Keratinocyte (primary cell): Measurements from ENCODE around the gene KLHL6. TPM values are rescaled to one million over a fixed set of nuclear protein-coding genes. Genes with fewer than 3 reads are reported as not detected.

Experiments
- DNase-seq: peaks from one replicate; pipeline ENCODE4 v3.0.0-alpha.2; 2011; ENCODE audit warnings: low read depth, missing footprints, low spot score
- FAIRE-seq: peaks from 2 replicates; lab custom pipeline; 2011; peaks lifted over from hg19 to GRCh38; lab: Jason Lieb, UNC
- H2AFZ ChIP-seq: 2 replicates; pipeline ENCODE4 v1.6.0; 2012; ENCODE audit warnings: low read length, control low read depth, inconsistent platforms; ENCODE audit not compliant: control insufficient read depth
- H3K27ac ChIP-seq: 2 replicates; pipeline ENCODE4 v1.5.1; 2011; ENCODE audit warnings: low read length; ENCODE audit not compliant: control insufficient read depth, insufficient read depth
- H3K27me3 ChIP-seq: 3 replicates; pipeline ENCODE4 v1.6.0; 2011; ENCODE audit warnings: low read length; ENCODE audit not compliant: control insufficient read depth, insufficient read depth; ENCODE audit errors: extremely low read depth
- H3K36me3 ChIP-seq, 2 experiments: 2 replicates in 1 of 2; 3 replicates in 1 of 2; pipeline ENCODE4 v1.5.1; 2011; ENCODE audit warnings: low read length in 2 of 2, mild to moderate bottlenecking in 1 of 2; ENCODE audit not compliant: control insufficient read depth in 2 of 2, insufficient read depth in 2 of 2; ENCODE audit errors: extremely low read depth in 1 of 2
- H3K4me1 ChIP-seq: 3 replicates; pipeline ENCODE4 v1.5.1; 2011; ENCODE audit warnings: low read length; ENCODE audit not compliant: control insufficient read depth, insufficient read depth; ENCODE audit errors: extremely low read depth
- H3K4me2 ChIP-seq: 3 replicates; pipeline ENCODE4 v1.6.0; 2011; ENCODE audit warnings: low read depth, low read length; ENCODE audit not compliant: control insufficient read depth, insufficient read depth; ENCODE audit errors: extremely low read depth
- H3K4me3 ChIP-seq, 3 experiments: fragments of 200-600 bp in 1 of 3; sonication (generic) in 1 of 3; 2 replicates in 2 of 3; 3 replicates in 1 of 3; pipeline ENCODE4 v1.5.1; 2011 to 2016; ENCODE audit warnings: low read length in 3 of 3, mild to moderate bottlenecking in 3 of 3, control low read depth in 2 of 3, inconsistent platforms in 1 of 3, low read depth in 1 of 3, mixed read lengths in 1 of 3, mixed run types in 1 of 3, moderate library complexity in 1 of 3; ENCODE audit not compliant: control insufficient read depth in 2 of 3, insufficient read depth in 2 of 3; ENCODE audit errors: extremely low read depth in 1 of 3
- H3K79me2 ChIP-seq: 2 replicates; pipeline ENCODE4 v1.6.0; 2012; ENCODE audit warnings: low read length; ENCODE audit not compliant: control insufficient read depth, insufficient read depth
- H3K9ac ChIP-seq: 3 replicates; pipeline ENCODE4 v1.6.0; 2011; ENCODE audit warnings: low read length; ENCODE audit not compliant: control insufficient read depth, insufficient read depth; ENCODE audit errors: extremely low read depth
- H3K9me1 ChIP-seq: 3 replicates; pipeline ENCODE4 v1.6.0; 2011; ENCODE audit warnings: low read length; ENCODE audit not compliant: control insufficient read depth, insufficient read depth; ENCODE audit errors: extremely low read depth
- H3K9me3 ChIP-seq: 2 replicates; pipeline ENCODE4 v1.5.1; 2012; ENCODE audit warnings: low read depth, low read length; ENCODE audit not compliant: control insufficient read depth
- H4K20me1 ChIP-seq: 3 replicates; pipeline ENCODE4 v1.6.0; 2011; ENCODE audit warnings: low read length; ENCODE audit not compliant: control insufficient read depth, insufficient read depth; ENCODE audit errors: extremely low read depth
- CTCF ChIP-seq, 3 experiments: IDR thresholded peaks in 1 of 3; conservative IDR thresholded peaks in 1 of 3; optimal IDR thresholded peaks in 1 of 3; 2 replicates in 2 of 3; 3 replicates in 1 of 3; pipeline versions ENCODE3 to v1.5.1; 2011; ENCODE audit warnings: low read length in 3 of 3, mild to moderate bottlenecking in 3 of 3, moderate library complexity in 2 of 3, control low read depth in 1 of 3, inconsistent platforms in 1 of 3; ENCODE audit not compliant: insufficient read depth in 2 of 3; ENCODE audit errors: extremely low read depth in 1 of 3
- EZH2 ChIP-seq: IDR thresholded peaks from one replicate; pipeline ENCODE4 v1.6.1; 2012; ENCODE audit warnings: inconsistent platforms, mild to moderate bottlenecking, low read length, moderate library complexity
- dilution Hi-C: fragments of 300-500 bp; cut with MboI; formaldehyde crosslinking; loops from one replicate; pipeline ENCODE4 v1.7.0; 2020; ENCODE audit warnings: low sequenced_read_pairs; ENCODE audit not compliant: extremely low pct_ligation_motif_present
- polyA plus RNA-seq, 5 experiments: library from polyadenylated mRNA; depleted of rRNA in 3 of 5; stranded (reverse) in 3 of 5; stranded (forward) in 1 of 5; unstranded in 1 of 5; fragments of >200 nt; gene quantifications; 1 replicate in 1 of 5; 2 replicates in 3 of 5; 3 replicates in 1 of 5; pipeline versions ENCODE4 v1.2.1 to v1.2.3, GENCODE V29; 2011 to 2012; ENCODE audit warnings: missing spikeins in 2 of 5, low read depth in 1 of 5, low replicate concordance in 1 of 5

The KLHL6 gene
- polyA plus RNA-seq, 1 donor (not counting 4 experiments of a cell fraction or from before 2014, with no cell fraction given), result 0.10 TPM

DNA sequence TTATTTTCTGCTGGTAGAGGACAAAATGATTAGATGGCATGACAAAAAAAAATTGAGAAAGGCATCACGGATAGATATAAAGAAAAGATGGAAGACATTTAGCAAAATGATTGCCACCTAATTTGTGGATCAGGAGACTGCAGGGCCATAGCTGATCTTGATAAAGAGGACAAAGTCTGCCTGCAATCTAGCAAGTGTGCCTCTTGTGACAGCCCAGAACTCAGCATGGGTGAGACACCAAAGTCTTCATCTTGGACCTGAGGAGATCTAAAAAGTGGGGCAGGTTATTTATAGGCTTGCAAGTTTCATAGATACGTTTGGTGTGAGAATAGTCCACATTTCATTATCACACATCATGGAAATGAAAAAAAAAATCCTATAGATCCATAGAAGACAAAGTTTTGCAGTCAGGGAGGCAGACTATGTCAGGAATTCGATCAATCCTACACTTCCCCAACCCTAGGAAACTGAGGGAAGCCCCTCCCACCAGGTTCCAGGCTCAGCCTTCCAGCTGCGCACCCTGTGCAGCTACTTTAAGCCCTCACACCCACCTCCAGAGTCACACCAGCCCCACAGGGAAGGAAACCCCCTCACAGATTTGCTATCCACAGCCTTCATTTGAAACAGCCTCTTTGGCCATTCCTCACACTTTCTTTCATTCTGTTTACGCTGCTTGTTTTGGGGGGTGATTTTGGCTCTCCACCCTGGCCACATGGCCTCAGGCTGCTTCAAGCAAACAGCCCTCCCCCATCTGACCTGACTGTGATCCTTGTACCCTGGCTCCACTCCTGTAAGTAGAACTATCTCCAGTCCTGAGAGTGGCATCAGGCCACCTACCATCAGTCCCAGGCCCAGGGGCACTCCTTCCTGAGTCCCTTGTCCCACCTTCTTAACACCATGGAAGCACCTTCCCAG is 28.1 kb upstream of the KLHL6 start:
- H3K27me3 ChIP-seq, result peaks cover 4% of the 10 kb centered on the region
- H4K20me1 ChIP-seq, result no peaks in the 10 kb centered on the region
- no peak overlapping the region for H3K4me2 ChIP-seq
- H3K27ac ChIP-seq, result no peak overlapping the region
- DNase-seq, result no peak
- no peaks in the 10 kb centered on the region for H3K36me3 ChIP-seq
- H3K4me1 ChIP-seq, result no peaks in the 10 kb centered on the region
- H3K9me3 ChIP-seq, result no peaks in the 10 kb centered on the region
- H3K9me1 ChIP-seq, result no peaks in the 10 kb centered on the region
- no peaks in the 10 kb centered on the region for H3K79me2 ChIP-seq
- dilution Hi-C loops, result no loop called here
- FAIRE-seq, result no peak
- H2AFZ ChIP-seq, result no peak overlapping the region
- no peak overlapping the region for H3K9ac ChIP-seq
- no peak overlapping the region for H3K4me3 ChIP-seq
- TF ChIP-seq CTCF (optimal IDR thresholded peaks at IDR 0.05 in 1 of 3, IDR thresholded peaks at IDR 0.05 in 1 of 3, conservative IDR thresholded peaks at IDR 0.05 in 1 of 3; ENCODE audit: extremely low read depth in 1 of 3, insufficient read depth in 2 of 3, low read length in 3 of 3) (no peak), EZH2 (no peak)

DNA sequence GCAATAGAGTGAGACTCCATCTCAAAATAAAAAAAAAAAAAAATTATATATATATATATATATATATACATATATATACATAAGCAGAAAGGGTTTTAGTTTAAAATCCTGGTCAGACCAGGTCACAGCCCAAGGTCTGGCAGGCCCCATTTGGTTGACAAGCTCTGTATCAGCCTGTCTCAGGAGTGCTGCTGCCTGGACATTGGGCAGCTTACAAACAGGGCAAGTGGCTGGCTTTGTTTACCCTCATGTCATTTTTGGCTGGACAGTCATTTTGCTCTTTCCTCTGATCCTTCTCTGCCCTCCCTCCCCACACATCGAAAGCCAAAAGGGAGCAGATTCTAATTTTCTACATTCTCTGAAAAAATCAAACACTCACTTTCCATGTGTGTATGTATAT is 26.7 kb upstream of the KLHL6 start:
- H3K79me2 ChIP-seq, result no peaks in the 10 kb centered on the region
- dilution Hi-C loops, result no loop called here
- H3K27me3 ChIP-seq, result peaks cover 4% of the 10 kb centered on the region
- H3K36me3 ChIP-seq, result no peaks in the 10 kb centered on the region
- no peak overlapping the region for H3K4me2 ChIP-seq
- TF ChIP-seq CTCF (optimal IDR thresholded peaks at IDR 0.05 in 1 of 3, IDR thresholded peaks at IDR 0.05 in 1 of 3, conservative IDR thresholded peaks at IDR 0.05 in 1 of 3; ENCODE audit: extremely low read depth in 1 of 3, insufficient read depth in 2 of 3, low read length in 3 of 3), result no peak
- TF ChIP-seq EZH2, result no peak
- no peaks in the 10 kb centered on the region for H3K9me1 ChIP-seq
- FAIRE-seq (no peak), DNase-seq (no peak)
- H3K4me3 ChIP-seq, result no peak overlapping the region
- H3K9me3 ChIP-seq, result no peaks in the 10 kb centered on the region
- no peak overlapping the region for H3K9ac ChIP-seq
- H3K27ac ChIP-seq, result no peak overlapping the region
- H3K4me1 ChIP-seq, result no peaks in the 10 kb centered on the region
- no peak overlapping the region for H2AFZ ChIP-seq
- H4K20me1 ChIP-seq, result no peaks in the 10 kb centered on the region
